HG03097 (cell line): Measurements from ENCODE around the gene PREPL.
"Not testable (repeated sequence)": the region's sequence is repeated elsewhere in the genome, so short reads cannot be mapped to it uniquely, and the experiment has no call there.

Experiments
- ATAC-seq: cut with Tn5 transposase; IDR thresholded peaks from one replicate; pipeline ENCODE4 v1.9.1; 2021; ENCODE audit not compliant: unreplicated experiment, low FRiP score

The PREPL gene

DNA sequence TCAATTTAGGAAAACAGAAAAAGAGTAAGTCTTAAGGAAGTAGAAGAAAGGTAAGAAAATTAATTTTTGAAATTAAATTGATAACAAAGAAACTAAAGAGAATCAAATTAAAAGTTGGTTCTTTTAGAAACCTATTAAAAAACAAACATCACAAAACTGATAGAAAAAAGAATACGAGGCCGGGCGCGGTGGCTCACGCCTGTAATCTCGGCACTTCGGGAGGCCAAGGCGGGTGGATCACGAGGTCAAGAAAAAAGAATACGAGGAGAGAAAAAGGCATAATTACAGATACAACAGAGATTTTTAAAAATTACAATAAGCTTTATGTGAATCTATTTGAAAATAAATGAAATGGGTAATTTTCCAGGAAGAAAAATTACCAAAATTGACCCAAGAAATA, 11.8 kb downstream of the PREPL start:
- no peak for ATAC-seq

DNA sequence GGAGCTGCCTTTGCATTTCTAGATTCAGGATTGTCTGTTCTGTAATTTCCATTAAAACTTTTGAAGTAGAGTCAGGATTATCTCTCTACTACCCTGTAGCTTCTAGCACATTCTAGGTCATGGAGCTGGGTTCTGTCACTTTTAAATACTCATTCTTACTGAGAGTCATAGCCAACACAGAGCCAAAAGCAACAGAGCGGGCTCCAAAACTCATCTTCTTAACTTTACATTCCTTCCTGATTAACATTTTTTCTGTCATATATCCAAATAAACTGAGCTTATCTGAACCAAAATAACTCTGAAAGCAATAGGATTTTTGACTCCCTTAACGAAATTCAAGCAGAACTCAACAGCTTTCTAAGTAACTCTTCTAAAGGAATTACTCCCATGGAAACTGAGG, 12.9 kb downstream of the PREPL start:
- ATAC-seq = no peak

DNA sequence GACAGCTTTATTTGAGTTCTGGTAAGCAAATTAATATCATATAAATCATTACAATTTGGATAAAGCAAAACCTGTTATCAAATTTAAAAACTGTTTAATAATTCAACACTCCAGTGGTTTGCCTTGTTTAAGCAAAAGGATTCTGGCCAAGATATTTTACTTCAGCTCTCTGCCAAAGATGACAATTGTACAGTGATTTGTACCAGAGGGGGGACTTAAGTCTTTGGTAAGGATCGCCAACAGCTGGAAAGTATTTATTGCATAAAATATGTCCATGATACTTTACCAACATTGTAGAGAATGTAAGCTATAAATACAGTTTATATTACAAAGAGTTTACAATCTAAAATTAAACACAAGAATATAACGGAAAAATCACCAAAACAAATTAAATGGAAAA, 13.8 kb downstream of the PREPL start:
- ATAC-seq = no peak

DNA sequence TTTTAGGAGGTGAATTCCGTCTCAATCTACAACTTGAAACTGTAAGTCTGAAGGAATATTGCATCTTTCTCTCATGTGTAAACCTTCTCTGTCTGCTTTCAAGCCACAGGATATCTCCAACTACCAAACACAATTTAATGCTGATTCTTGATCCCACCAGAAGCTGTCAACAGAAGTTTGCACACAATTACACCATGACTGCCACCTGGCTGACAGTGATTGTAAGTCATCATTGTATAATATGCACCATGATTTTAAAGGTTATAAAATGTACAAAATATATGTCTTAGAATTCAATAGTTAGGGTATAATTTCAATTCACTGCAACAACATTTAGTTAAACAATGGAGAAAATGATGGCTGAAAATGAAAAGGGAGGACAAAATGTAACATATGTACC, 18.4 kb downstream of the PREPL start:
- ATAC-seq = no peak

DNA sequence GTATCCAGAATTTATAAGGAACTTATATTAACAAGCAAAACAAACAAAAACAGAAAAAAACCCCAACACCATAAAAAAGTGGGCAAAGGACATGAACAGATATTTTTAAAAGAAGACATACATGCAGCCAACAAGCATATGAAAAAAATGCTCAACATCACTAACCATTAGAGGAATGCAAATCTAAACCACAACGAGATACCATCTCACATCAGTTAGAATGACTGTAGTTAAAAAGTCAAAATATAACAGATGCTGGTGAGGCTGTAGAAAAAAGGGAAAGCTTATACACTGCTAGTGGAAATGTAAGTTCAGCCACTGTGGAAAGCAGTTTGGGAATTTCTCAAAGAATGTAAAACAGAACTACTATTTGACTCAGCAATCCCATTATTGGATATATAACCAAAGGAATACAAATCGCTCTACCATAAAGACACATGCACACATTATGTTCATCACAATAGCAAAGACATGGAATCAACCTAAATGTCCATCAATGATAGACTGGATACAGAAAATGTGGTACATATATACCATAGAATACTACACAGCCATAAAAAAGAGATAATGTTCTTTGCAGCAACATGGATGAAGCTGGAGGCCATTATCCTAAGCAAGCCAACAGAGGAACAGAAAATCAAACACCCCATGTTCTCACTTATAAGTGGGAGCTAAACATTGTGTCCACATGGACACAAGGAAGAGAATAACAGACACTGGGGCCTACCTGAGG, 25.3 kb downstream of the PREPL start:
- ATAC-seq = no peak

DNA sequence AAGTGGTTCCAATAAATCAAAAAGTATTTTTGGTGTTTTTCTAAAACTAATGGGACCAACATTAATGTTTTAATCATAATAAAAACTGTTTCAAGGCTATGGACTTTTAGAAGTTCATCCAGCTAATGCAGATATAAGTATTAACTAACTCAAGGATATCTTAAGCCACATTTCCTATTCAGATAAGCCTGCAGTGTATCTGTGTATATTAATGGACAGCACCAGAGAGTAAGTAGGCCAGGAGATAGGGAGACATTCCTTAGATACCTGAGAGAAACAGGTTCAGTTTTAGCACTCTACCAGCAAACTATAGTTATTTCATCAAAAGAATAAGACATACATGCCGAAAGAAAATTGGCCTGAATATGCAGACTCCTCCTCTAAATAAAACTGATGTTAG, 27.3 kb downstream of the PREPL start:
- ATAC-seq = no peak

DNA sequence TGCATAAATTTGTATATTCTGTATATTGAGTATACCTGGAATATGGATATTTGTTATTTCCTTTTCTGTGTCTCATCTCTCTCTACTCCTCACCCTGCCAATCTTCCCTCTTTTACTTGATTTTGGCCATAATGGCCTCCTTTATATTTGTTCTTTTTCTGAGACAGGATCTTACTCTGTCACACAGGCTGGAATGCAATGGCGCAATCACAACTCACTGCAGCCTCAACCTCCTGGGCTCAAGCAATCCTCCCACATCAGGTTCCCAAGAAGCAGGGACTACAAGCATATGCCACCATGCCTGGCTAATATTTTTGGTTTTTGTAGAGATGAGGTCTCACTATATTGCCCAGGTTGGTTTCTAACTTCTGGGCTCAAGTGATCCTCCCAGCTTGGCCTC, 30.5 kb downstream of the PREPL start:
- no peak for ATAC-seq

DNA sequence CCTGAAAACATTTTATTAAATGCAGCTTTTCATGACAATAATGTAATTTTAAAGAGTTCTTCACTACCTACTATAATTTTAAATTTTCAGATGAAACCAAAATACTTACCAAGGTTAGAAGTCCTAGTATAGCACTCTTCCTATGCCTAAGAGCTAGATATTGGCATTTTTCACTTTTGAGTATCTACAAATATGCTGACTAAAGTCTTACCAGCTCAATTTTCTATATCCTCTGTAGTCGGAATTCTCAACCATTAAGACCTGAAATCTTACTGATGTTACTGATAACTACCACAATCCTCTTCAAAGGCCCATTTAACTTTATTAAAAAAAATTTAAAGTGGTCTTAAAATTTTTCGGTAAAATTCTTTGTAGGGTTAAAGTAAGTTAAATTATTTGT, 32.0 kb downstream of the PREPL start:
- ATAC-seq = no peak

DNA sequence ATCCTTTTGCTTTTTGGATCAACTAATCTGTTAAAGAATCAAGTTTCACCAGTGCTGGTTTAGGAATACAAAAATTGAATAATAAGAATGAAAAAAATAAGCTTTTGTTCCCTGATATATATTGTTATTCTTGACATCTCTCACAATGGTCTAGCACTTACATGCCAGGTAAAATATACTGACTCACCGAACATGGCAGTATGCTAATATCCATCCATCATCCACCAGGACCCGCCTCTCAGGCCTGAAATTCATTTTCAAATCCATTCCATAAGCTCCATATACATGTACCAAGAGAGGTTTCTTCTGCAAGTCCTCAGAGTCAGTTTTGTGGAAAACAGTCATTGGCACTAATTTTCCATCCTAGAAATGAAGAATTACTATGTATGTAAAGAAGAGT, 32.5 kb downstream of the PREPL start:
- ATAC-seq = no peak

DNA sequence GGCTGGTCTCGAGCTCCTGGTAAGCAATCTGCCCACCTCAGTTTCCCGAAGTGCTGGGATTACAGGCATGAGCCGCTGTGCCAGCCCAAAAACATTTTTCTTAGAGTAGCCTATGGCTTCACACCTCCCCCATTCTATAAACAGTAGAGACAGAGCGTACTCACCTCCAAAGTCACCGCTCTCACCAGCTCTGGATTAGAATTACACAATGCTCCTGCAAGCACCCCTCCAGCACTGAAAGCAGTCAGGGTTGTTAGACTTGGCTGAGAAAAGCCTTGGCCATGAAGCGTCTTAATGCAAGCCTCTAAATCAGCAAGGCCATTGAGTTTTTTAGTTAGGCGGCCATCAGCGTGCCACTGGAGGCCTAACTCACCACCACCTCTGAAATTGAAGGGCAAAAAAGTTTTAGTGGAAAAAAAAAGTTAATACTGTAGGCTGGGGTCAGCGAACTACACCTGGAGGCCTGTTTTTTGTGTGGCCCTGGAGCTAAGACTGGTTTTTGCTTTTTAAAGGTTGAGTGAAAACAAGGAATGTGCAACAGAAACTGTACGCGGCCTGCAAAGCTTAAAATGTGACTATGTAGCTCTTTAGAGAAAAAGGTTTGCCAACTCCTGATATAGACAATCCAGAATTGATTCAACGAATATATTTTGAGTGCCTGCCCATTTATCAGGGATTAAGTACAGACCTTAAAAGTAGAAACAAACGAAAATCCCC, 34.6 kb downstream of the PREPL start:
- no peak for ATAC-seq

DNA sequence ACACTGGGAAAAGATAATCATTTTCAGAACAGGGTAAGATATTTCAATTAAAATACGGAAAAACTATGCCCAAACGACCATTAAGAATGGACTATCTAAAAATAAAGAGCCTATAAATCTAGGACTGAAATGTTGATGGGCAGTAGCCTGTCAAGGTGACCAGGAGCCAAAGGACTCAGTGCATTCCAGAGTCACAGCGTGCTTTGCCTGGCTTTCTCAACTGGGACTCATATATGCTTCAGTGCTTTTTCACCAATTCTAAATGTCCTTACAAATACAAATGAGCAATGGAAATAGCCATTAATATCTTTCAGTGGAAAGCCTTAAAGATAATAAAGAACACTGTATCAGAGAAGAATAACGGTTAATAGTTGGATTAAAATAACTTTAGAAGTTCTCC, 35.4 kb downstream of the PREPL start:
- no peak for ATAC-seq

DNA sequence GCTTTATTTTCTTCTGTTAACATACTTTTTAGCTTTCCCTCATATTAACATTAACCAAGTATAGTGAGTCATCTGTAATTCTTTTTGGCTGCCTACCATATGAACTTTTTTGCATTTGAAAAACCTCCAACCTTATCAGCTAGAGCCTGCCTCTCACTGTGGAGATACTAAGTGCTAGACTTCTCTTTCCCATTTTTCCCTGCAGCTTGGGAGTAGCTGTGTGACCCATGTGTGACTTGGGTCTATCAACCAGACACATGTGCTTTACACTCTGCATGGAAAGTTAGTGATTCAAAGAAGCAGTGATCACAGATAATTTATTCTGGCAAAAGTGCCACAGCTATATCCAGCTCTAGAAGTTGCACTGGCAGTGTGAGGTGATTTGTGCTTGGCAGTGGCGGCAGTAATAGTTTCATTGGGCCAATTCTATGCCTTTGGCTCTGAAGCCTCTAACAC, 36.3 kb downstream of the PREPL start:
- ATAC-seq = no peak

DNA sequence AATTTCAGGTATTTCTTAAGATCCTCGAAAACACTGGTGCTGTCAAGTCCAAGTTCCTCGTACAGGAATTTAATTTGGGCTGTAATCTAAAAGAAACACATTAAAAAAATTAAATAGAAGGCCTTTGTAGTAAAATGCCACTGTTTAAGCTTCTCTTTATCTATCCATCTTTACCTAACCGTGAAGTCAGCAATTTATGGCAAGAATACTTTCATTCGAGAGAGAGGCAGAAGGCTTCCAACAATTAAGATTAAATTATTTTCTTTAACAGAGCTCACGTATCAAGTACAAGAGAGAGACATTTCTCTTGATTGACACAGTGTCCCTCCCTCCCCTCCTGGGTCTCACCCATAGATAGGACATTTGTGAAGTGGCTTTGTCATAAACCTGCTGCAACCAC, 39.9 kb downstream of the PREPL start:
- ATAC-seq = no peak

DNA sequence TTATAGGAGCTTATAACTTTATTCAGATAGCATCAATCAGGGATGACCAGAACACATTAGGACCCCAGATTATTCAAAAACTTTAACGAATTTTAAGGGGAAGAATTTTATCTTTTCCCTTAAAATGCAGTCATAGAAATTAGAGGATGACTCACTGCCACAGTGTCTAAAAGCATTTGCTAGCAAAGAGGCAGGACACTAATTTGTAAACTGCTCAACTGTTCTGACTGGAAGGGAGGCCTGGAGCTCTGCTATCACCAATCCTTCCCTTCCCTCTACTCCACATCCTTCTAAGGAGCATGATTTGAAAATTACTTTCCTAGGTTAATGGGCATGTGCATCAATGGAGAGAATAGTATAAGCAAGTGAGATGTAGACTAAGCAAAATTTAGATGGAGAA, 40.5 kb downstream of the PREPL start:
- ATAC-seq = no peak

DNA sequence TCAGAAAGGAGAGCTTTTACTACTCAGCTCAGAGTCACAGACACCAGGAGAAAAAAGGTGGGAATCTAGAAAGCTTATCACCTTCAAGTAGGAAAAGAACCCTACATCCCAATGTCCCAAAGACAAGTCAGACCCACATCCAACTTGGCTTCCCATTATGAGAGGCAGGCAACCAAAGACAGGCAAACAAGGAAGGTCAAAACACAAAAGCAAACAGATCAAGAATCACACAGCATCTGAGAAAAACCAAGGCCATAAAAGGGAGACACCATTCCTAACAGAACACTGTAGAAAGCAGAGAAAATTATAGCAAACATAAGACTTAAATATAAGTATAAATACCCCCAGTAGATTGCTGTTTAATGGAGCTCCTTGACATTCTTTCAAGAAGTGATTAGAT, 45.3 kb downstream of the PREPL start:
- ATAC-seq = no peak

DNA sequence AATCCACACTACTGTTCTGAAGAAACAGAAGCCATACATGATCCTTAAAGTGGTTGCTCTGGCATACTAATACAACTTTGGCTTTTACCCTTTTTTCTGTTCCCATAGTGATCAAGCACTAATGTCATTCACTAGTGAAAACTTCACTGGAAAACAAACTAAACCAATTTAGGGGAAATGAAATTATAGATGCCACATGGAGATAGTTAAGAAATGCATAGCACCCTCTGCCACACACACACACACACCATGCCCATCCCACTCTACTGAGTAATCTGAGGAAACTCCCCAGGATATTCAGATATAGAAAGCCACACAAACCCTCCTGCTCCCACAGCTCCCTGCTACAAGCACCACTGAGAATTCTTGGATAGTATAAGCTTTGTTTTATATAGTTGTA, 46.9 kb downstream of the PREPL start:
- no peak for ATAC-seq

DNA sequence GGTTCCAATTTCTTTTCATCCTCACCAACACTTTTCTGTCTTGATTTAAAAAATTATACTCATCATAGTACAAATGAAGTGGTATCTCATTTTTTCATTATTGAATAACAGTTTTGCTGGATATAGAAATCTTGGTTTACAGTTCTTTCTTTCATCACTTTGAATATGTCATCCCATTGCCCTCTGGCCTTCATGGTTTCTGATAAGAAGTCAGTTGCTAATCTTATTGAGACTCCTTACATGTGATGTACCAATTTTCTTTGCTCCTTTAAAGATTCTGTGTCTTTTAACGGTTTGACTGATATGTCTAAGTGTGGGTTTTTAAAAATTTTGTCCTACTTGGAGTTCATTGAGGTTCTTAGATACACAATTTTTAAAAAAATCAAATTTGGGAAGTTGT, 51.0 kb downstream of the PREPL start:
- ATAC-seq = no peak

DNA sequence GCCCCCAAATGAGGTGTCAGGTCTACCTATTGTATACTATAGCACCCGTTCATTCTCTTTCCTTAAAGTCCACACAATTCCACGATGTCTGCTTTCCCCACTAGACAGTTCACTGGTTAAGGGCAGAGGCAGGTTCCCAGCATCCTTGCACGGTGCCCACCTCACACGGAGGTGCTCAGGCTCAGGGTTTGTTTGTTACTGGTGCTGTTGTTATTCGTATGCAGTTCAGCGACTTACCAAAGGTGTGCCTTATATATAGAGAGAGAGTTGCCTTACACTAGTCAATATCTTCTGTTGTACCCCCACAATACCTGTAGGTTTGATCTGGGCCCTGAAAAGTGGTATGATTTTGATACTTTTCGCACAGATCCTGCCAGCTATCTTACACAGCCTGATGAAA, 55.4 kb downstream of the PREPL start:
- ATAC-seq = no peak

DNA sequence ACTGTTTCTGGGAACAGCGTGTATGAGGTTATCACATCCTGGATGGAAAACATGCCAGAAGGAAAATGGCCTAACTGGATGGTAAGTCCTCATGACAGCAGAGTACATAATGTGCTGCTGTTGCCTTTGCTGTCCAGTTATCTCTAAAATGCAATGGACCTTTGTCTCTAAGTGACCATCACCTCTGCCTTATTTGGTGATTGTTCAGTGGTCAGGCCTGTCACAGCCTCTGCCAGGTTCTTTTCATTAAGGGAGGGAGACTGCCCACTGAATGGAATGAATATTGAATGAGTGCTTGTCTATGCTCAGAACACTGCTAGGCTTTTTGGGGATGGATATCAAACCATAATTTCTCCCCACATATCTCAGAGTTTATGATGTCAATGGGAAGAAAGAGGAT, 57.0 kb downstream of the PREPL start:
- no peak for ATAC-seq

DNA sequence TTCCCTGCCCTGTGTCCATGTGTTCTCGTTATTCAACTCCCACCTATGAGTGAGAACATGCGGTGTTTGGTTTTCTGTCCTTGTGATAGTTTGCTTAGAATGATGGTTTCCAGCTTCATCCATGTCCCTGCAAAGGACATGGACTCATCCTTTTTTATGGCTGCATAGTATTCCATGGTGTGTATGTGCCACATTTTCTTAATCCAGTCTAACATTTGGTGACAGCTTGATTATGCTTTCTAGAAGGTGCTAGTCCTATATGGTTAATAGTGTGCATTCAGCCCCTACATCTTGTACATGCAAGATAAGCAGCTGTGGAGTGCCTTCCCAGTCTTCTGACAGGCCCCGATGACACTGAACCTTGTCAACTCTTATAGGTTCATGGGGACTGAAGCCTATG, 57.5 kb downstream of the PREPL start:
- not testable (repeated sequence) for ATAC-seq

DNA sequence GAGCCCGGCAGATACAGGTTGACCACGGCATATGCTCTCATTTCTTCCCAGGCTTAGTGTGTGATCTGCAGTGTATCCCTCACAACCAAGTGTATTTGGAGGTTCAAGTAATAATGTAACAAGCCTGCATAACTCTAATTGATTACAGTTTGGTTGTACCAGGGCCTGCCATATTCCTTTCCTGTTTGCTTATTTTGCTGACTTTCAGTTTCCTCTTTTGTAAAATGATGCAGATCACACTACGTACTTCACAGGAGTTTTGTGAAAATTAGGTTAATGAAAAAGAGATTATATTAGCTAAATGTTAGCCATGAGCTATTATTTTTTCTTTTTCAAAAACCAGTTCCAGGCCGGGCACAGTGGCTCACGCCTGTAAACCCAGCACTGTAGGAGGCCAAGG, 60.2 kb downstream of the PREPL start:
- ATAC-seq = no peak

DNA sequence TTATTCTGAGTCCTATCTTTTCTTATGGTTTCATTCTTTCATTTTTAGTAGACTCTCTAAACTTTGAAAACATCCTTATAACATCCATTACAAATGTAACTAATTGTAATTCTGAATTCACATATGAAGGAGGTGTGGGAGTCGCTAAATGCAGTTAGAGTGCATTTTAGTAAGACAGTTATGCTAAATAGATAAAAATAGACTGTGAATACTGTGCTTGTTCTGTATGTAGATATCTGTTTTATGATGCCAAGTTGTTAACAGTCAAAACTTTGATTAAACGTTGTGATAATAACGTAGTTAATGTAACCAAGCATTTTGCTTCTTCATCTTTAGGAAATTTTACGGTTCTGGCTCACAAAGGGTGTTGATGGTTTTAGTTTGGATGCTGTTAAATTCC, 61.7 kb downstream of the PREPL start:
- ATAC-seq = no peak
